ENCODE results near the gene TSPAN9. TPM values are rescaled to one million over a fixed set of nuclear protein-coding genes. Genes with fewer than 3 reads are reported as not detected.

Gene TSPAN9
- total RNA-seq, 2 donors from 2014 or later, result 39.5 to 50.2 TPM

- Histone ChIP-seq H3K27me3 (replicated peaks; ENCODE audit: insufficient read depth) (no peaks in the 10 kb centered on the region), H3K27ac (no peak overlapping the region), H3K4me1 (ENCODE audit: control insufficient read depth in 1 of 2, low read depth in 2 of 2) (peaks cover 10 to 39% of the 10 kb centered on the region in 2 donors), H3K9me3 (no peaks in the 10 kb centered on the region), H3K36me3 (no peaks in the 10 kb centered on the region), H3K4me3 (no peak overlapping the region)
- DNase-seq (ENCODE audit: low spot score), result no peak
- no peak for ATAC-seq (ENCODE audit: insufficient number of reproducible peaks, low FRiP score, low read depth)
- TF ChIP-seq, protein P1, sequence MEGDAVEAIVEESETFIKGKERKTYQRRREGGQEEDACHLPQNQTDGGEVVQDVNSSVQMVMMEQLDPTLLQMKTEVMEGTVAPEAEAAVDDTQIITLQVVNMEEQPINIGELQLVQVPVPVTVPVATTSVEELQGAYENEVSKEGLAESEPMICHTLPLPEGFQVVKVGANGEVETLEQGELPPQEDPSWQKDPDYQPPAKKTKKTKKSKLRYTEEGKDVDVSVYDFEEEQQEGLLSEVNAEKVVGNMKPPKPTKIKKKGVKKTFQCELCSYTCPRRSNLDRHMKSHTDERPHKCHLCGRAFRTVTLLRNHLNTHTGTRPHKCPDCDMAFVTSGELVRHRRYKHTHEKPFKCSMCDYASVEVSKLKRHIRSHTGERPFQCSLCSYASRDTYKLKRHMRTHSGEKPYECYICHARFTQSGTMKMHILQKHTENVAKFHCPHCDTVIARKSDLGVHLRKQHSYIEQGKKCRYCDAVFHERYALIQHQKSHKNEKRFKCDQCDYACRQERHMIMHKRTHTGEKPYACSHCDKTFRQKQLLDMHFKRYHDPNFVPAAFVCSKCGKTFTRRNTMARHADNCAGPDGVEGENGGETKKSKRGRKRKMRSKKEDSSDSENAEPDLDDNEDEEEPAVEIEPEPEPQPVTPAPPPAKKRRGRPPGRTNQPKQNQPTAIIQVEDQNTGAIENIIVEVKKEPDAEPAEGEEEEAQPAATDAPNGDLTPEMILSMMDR (IDR thresholded peaks at IDR 0.05), result no peak
These were observed 130.0 kb downstream of the TSPAN9 start for GRCh38 chr12:3207175-3207574.

DNA sequence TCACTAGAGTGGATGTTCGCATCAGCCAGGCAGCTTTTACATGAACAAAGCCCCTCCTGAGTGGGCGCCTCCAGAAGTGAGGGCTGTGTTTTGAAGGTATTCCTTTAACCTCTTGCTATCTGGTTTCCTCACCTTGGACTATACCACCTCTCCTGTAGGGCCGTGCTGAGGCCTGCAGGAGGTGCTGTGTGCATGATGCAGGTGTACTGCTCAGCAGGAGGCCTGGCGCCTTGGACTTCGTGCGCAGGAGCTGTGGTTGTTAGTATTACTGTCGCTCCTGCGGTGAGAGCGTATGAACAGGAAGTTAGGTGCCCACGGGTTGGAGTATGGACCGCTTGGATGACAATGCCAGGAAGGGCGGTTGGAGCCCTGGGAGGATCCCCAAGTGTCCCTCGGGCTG lies 130.7 kb downstream of the TSPAN9 start:
- no peak overlapping the region for H3K4me3 ChIP-seq
- H3K27ac ChIP-seq, result no peak overlapping the region
- no peaks in the 10 kb centered on the region for H3K9me3 ChIP-seq
- H3K4me1 ChIP-seq (ENCODE audit: control insufficient read depth in 1 of 2, low read depth in 2 of 2), result peaks cover 10 to 32% of the 10 kb centered on the region in 2 donors
- DNase-seq (ENCODE audit: low spot score) (no peak), ATAC-seq (ENCODE audit: insufficient number of reproducible peaks, low FRiP score, low read depth) (no peak)
- H3K36me3 ChIP-seq, result no peaks in the 10 kb centered on the region
- TF ChIP-seq, protein P1 (IDR thresholded peaks at IDR 0.05), result no peak
- H3K27me3 ChIP-seq (replicated peaks; ENCODE audit: insufficient read depth), result no peaks in the 10 kb centered on the region

- DNase-seq (ENCODE audit: low spot score) (no peak), ATAC-seq (ENCODE audit: insufficient number of reproducible peaks, low FRiP score, low read depth) (no peak)
- Histone ChIP-seq H3K4me1 (ENCODE audit: control insufficient read depth in 1 of 2, low read depth in 2 of 2) (peaks cover 12 to 21% of the 10 kb centered on the region in 2 donors), H3K27me3 (replicated peaks; ENCODE audit: insufficient read depth) (no peaks in the 10 kb centered on the region), H3K4me3 (no peak overlapping the region), H3K9me3 (no peaks in the 10 kb centered on the region), H3K27ac (no peak overlapping the region), H3K36me3 (no peaks in the 10 kb centered on the region)
- TF ChIP-seq, protein P1 (IDR thresholded peaks at IDR 0.05), result no peak
These were observed 136.0 kb downstream of the TSPAN9 start for GRCh38 chr12:3213188-3213587.

DNA sequence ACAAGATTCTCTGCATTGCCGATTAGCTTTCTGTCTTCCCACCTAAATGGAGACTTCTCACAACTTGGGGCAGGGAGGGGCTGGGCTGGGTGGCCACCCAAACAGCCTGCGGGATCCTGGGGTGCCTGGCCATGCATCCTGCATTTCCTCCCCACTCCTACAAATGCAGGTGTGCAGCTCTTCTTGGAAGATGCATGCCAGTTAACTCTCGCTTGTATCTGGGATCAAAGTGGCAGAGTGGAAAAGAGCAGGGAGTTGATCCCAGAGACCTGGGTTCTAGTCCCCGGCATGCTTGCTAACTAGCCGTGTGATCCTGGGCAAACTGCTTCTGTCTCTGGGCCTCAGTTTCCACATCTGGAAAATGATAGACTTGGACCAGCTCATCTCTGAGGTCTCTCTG lies 136.6 kb downstream of the TSPAN9 start:
- Histone ChIP-seq H3K27ac (no peak overlapping the region), H3K4me3 (no peak overlapping the region), H3K27me3 (replicated peaks; ENCODE audit: insufficient read depth) (no peaks in the 10 kb centered on the region), H3K36me3 (no peaks in the 10 kb centered on the region), H3K9me3 (no peaks in the 10 kb centered on the region), H3K4me1 (ENCODE audit: control insufficient read depth in 1 of 2, low read depth in 2 of 2) (peaks cover 16 to 26% of the 10 kb centered on the region in 2 donors)
- TF ChIP-seq, protein P1 (IDR thresholded peaks at IDR 0.05), result no peak
- DNase-seq (ENCODE audit: low spot score) (no peak), ATAC-seq (ENCODE audit: insufficient number of reproducible peaks, low FRiP score, low read depth) (no peak)

DNA sequence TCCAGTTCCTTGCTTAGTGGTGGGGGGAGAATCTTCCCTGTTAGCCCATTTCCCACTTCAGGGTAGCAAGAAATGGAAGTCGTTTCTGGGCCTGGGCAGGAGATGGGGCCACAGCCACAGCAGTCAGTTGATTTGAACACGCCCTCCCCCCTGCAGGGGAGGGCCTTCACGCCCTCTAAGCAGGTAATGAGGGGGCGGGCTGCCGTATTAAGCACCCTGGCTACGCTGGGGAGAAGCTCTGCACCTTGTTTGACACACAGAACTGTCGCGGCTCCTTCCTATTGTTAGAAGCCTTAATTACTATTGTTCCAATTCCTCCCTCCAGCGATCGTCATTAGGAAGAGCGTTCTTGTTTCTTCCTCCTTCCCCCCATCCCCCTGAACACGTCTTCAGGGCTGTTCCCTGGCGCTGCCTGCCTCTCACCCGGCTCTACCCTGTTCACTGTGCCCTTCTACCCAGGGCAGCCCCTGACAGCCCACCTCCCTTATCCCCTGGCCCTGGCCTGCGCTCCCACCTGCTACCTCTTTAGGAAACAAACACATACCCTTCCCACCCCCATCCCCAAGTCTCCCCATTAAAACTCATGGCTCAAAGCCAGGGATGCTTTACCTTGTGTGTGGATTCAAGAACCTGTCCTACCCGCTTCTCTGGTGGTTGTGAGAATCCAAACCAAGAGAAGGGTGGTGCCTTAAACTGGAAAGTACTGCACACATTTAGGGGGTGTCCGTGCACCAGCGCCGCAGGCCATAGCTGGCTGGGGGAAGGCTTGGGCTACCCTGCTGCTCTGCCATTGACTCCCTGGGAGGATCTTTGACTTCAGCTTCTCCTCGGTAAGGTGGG lies 137.6 kb downstream of the TSPAN9 start:
- H3K36me3 ChIP-seq, result no peaks in the 10 kb centered on the region
- H3K4me3 ChIP-seq, result no peak overlapping the region
- H3K9me3 ChIP-seq, result no peaks in the 10 kb centered on the region
- H3K27ac ChIP-seq, result no peak overlapping the region
- H3K4me1 ChIP-seq (ENCODE audit: control insufficient read depth in 1 of 2, low read depth in 2 of 2), result peaks cover 21 to 36% of the 10 kb centered on the region in 2 donors
- TF ChIP-seq, protein P1 (IDR thresholded peaks at IDR 0.05), result no peak
- no peaks in the 10 kb centered on the region for H3K27me3 ChIP-seq (replicated peaks; ENCODE audit: insufficient read depth)
- no peak for DNase-seq (ENCODE audit: low spot score)
- no peak for ATAC-seq (ENCODE audit: insufficient number of reproducible peaks, low FRiP score, low read depth)

Measured in thoracic aorta (tissue), 2 donors.